ENCODE data around the gene RGS18. TPM values are rescaled to one million over a fixed set of nuclear protein-coding genes. Genes with fewer than 3 reads are reported as not detected.
"Not testable (repeated sequence)": the region's sequence is repeated elsewhere in the genome, so short reads cannot be mapped to it uniquely, and the experiment has no call there.

The RGS18 gene
- 1.8 TPM for polyA plus RNA-seq (ENCODE audit: insufficient read length)
- long read RNA-seq, donor 1, partial matches to known transcripts = 0 of 1 reads
- long read RNA-seq, donor 1, other reads (novel, unspliced or antisense) = 0 of 1 reads
- long read RNA-seq, donor 2, partial matches to known transcripts = 0 of 1 reads
- long read RNA-seq, donor 2, other reads (novel, unspliced or antisense) = 0 of 1 reads
- long read RNA-seq, donor 3 = 0 reads
- long read RNA-seq, donor 4 = 0 reads
- long read RNA-seq, donor 5 = 0 reads
- long read RNA-seq, donor 6, partial matches to known transcripts = 0 of 1 reads
- long read RNA-seq, donor 6, other reads (novel, unspliced or antisense) = 0 of 1 reads
- long read RNA-seq, donor 7 = 0 reads
- long read RNA-seq, donor 8, partial matches to known transcripts = 0 of 1 reads
- long read RNA-seq, donor 8, other reads (novel, unspliced or antisense) = 0 of 1 reads

- no peak for DNase-seq
Observed at GRCh38 chr1:192158181-192158580, at the start of gene RGS18. RGS18 (plus strand) TSS chr1:192158462; CDS start chr1:192158638, 176 bp downstream.

- no peak for DNase-seq
Observed at GRCh38 chr1:192109576-192109975, 48.7 kb upstream of the RGS18 start.

GRCh38 chr1:192115000-192115399 lies 43.3 kb upstream of the RGS18 start:
- DNase-seq = no peak

GRCh38 chr1:192118881-192119405 lies 39.3 kb upstream of the RGS18 start:
- DNase-seq = no peak

- no peak for DNase-seq
Observed at GRCh38 chr1:192119701-192120100, 38.6 kb upstream of the RGS18 start.

GRCh38 chr1:192122668-192123067 lies 35.6 kb upstream of the RGS18 start:
- no peak for DNase-seq

GRCh38 chr1:192123212-192123611 lies 35.0 kb upstream of the RGS18 start:
- no peak for DNase-seq

- DNase-seq = no peak
Observed at GRCh38 chr1:192126030-192126619, 32.1 kb upstream of the RGS18 start.

GRCh38 chr1:192130175-192130574 lies 28.1 kb upstream of the RGS18 start:
- DNase-seq = no peak

- DNase-seq = not testable (repeated sequence)
Observed at GRCh38 chr1:192130865-192131264, 27.4 kb upstream of the RGS18 start.

GRCh38 chr1:192131914-192132313 lies 26.3 kb upstream of the RGS18 start:
- no peak for DNase-seq

GRCh38 chr1:192133350-192133926 lies 24.8 kb upstream of the RGS18 start:
- no peak for DNase-seq

GRCh38 chr1:192140382-192140781 lies 17.9 kb upstream of the RGS18 start:
- DNase-seq = no peak

- no peak for DNase-seq
Observed at GRCh38 chr1:192147221-192147620, 11.0 kb upstream of the RGS18 start.

GRCh38 chr1:192147696-192148095 lies 10.6 kb upstream of the RGS18 start:
- DNase-seq = no peak

GRCh38 chr1:192151176-192151575 lies 7.1 kb upstream of the RGS18 start:
- DNase-seq = no peak

- DNase-seq = no peak
Observed at GRCh38 chr1:192153276-192153675, 5.0 kb upstream of the RGS18 start.

- DNase-seq = no peak
Observed at GRCh38 chr1:192157067-192157466, 1.2 kb upstream of the RGS18 start.

GRCh38 chr1:192159014-192159413 lies 752 bp downstream of the RGS18 start:
- DNase-seq = no peak

GRCh38 chr1:192159781-192160180 lies 1.5 kb downstream of the RGS18 start:
- DNase-seq = no peak

GRCh38 chr1:192160196-192160595 lies 1.9 kb downstream of the RGS18 start:
- DNase-seq = no peak

GRCh38 chr1:192161976-192162375 lies 3.7 kb downstream of the RGS18 start:
- no peak for DNase-seq

- no peak for DNase-seq
Observed at GRCh38 chr1:192162376-192162775, 4.1 kb downstream of the RGS18 start.
